CD4-positive, alpha-beta T cell treated with Interleukin-10 for 1 hour (primary cell): ENCODE data around the gene TCL1A.
"Not testable (repeated sequence)": the region's sequence is repeated elsewhere in the genome, so short reads cannot be mapped to it uniquely, and the experiment has no call there.

Experiments used
- DNase-seq: peaks from one replicate; pipeline ENCODE4 v3.0.0-alpha.2; 2020

TCL1A gene

DNA sequence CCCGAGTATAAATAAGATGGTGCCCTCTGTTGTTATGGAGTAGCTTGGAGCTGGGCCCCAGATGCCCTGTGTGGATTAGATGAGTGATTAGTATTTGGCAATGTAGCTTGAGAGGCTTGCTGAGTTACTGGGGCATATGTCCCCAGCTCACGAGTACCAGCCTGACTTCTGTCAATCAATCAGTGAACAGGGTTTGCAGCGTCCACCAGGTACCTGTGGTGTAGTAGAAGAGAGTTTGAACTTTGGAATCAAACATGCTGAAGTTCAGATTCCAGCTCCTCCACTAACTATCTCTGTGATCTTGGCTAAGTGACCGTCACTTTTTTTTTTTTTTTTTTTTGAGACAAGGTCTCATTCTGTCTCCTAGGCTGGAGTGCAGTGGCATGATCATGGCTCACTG, 39.3 kb downstream of the TCL1A start:
- no peak for DNase-seq

DNA sequence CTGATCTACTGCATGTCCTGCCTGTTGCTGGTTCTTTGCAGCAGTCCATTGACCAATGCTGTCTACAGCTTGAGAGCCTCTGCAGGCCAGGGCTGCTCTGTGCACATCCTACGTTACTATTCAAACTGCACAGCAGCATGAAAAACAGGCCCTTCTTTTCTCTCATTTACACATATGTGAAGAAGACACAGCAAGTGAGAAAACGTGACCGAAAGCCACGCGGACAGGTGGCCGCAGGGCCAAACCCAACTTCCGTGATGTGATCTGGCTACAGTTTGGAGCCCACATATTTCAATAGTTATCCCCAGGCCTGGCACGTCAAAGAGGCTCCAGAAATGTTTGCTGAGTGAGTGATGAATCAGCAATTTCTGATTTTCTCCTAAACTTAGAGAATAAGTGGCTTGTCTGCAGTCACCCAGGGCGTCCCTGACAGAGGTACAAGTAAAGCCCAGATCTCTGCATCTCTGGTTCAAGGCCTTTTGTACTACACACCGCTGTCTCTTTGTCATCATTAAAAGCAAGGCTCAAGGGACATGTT, 45.6 kb downstream of the TCL1A start:
- no peak for DNase-seq

DNA sequence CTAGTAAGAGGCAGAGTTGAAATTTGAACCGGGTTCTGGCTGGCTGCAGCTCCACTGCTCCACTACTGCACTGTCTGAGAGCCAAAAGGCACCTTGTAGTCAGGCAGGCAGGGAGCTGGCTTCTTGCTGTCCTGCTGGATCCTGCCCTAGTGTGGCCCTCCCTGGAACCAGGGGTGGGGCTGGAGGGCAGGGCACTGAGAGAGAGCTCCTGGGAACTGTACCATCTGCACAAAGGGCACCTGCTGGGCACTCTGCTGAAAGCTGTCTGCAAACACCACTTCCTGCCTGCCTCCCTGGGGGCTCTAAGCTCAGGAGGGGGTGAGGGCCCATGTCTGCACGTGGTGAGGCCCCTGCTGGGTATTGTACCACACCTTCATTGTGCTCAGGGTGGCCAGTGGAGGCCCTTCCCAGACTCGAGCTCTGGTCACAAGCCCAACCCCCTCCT, 46.7 kb downstream of the TCL1A start:
- no peak for DNase-seq

DNA sequence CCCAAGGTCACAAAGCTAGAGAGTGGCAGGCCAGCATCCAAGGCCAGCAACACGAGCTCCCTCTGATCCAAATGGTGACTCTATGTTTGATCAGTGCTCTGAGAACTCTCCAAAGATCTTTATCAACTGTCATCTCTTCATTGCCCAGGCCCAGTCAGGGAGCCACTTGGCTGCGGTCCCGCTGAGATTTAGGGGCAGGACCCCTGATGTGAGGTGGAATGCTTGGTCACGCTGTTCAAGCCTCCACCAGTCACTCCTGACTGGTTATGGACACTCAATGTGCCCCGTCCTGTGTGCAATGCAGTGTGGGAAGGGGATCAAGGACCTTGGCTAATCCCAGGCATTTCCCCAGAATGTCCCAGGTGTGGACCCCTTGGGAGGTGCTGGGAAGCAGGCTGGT, 47.5 kb downstream of the TCL1A start:
- DNase-seq, result no peak

DNA sequence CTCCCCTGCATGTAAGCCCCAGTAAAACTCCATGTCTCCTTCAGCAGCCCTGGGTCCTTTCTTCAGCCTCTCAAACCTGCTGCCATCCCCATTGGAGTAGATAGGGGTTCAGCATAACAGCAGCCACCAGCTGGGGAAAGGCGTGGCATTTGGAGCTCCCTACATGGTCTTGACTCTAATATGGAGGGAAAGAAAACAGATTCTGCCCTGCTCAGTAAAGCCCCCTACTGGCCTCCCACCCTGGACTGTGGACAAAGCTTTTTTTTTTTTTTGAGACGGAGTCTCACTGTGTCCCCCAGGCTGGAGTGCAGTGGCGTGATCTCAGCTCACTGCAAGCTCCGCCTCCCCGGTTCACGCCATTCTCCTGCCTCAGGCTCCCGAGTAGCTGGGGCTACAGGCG, 48.4 kb downstream of the TCL1A start:
- DNase-seq, result not testable (repeated sequence)

DNA sequence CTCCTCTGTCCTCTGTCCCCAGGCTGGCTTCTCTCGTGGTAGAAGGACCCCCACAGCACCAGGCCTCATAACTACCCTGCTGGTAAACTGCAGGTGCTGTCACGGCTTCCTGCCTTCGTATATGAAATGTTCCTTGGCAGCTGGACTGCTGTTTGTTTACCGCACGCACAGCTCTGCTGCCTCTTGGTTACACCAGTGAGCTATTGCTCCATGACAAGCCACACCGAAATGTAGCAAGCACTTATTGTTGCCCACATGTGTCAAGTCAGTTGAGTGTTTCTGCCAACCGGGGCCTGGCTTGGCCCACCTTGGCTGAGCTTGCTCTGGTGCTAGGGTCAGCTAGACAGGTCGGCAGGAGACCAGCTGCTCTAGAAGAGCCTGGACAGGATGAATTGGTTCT, 49.4 kb downstream of the TCL1A start:
- DNase-seq, result no peak

DNA sequence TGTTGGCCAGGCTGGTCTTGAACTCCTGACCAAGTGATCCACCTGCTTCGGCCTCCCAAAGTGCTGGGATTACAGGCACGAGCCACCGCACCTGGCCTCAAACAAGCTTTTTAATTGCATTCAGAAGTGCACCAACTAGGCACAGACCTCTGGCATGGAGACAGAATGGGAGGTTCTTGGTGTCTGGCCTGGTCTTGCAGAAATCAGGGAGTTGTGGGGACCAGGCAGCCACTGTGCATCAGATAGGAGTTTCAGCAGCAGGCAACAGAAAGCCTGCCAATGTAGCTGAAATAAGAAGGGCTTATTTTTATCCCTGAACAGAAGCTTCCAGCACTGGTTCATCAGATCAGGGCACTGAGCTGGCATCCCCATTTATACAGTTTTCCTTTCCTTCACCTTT, 49.9 kb downstream of the TCL1A start:
- no peak for DNase-seq

DNA sequence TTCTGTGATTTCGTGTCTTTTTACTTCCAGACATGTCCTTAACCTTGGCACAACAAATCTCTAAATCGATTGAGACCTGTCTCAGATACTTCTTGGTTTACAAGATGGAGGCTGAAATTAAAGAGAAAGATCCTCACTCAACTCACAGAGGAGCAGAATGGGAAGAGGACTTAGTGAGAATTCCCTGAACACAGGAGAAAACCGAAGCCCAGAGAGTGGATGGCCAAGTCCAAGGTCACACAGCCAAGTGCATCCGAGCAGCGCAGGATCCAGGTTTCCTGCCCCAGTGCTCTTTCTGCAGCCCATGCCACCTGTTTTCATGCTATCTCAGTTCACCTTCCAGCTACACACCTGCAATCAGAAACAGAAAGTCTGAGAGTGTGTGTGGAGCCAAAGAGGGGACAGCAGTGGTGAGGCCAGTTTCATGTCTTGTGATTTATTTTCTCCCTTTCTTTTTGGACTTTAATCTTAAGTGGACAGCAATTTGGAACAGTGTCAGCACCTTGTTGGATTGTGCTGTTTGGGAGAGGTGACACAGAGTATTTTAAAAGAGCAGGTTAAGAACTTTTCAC, 50.6 kb downstream of the TCL1A start:
- no peak for DNase-seq

DNA sequence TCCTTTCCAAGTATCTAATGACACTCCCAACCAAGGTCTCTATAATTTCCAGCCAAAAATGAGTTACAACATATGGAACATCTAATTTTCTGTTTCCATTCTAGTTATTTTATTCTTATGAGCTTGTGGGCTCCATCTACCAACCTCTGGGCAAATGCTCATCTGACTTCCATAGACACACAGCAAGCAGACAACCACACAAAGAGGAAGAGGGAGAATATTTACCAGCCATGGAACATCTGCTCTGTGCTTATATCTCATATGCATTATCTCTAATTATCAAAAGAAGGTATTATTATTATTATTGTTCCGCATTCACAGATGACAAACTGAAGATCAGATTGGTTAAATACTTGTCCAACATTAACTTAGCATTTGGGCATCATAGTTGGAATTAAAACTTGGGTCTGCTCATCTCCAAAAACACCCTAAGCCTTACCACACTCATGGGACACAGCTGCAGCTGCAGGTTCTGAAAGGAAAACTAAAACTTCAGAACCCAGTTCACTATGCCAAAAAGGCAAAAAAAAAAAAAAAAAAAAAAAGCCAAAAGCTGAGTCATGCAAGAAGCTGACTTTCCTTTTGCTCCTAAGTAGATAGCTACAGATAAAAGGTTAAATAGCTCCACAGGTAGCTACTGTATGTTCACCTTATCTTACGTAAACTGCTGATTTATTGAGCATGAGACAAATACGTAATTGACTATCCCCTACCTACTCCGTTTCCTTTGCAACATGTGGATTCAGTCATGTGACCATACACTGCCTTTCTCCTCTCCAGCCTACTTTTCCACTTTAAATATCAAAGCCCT, 51.3 kb downstream of the TCL1A start:
- DNase-seq, result no peak

DNA sequence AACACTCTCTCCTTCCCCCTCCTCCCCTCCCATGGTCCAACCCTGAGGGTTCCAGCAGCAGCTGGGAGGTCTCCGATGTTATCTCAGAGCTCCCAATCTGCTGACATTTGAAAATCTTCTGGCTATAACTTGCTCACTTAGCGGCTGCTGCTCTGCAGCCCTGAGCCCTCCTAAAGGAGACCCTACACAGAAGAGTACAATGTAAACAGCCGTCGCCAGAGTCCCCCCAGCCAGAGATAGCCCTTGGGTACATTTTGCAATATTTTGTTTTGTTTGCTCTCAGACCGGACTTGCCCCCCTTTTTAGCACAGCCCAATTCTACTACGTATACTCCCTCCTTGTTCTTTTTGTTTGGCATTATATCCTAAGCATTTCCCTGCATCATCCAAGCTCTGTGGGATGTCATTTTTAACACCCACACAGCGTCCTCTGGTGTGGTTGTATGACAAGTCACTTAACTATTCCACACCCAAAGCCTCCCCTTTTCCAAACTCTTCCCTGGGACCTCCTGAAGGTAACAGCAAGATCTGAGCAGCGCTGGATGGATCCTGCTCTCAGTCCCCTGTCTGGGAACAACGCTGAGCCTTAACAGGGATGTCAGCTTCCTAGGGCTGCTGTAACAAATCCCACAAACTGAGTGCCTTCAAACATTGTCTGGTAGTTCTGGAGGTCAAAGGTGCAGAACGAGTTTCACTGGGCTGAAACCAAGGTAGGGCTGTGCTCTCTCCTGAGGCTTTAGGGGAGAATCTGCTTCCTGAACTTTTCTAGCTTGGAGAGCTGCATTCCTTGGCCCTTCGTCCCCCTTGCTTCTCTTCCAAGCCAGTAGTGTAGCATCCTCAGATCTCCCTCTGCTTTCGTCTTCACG, 53.0 kb downstream of the TCL1A start:
- DNase-seq, result no peak

DNA sequence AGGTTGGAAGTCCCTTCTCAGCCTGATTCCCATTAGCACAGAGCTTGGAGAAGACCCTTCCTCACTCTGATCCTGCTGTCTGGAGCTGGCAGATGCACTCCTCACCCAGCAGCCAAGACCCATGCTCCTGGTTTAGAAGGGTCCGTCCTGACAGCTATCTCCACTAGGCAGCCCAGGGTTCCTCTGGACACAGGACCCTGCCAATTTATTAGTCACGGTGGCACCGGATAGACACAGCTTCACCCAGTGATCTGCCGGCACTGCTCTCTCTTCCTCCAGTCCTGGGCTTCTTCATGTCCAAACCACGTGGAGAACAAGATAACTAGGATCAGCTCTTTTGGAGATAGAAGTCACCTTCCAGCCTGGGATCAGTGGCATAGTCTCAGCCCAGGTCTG, 53.9 kb downstream of the TCL1A start:
- no peak for DNase-seq
